ENCODE data around the gene GRPEL2. TPM values are rescaled to one million over a fixed set of nuclear protein-coding genes. Genes with fewer than 3 reads are reported as not detected.

The GRPEL2 gene
- total RNA-seq, 1 experiment from 2014 or later: 48.9 TPM

DNA sequence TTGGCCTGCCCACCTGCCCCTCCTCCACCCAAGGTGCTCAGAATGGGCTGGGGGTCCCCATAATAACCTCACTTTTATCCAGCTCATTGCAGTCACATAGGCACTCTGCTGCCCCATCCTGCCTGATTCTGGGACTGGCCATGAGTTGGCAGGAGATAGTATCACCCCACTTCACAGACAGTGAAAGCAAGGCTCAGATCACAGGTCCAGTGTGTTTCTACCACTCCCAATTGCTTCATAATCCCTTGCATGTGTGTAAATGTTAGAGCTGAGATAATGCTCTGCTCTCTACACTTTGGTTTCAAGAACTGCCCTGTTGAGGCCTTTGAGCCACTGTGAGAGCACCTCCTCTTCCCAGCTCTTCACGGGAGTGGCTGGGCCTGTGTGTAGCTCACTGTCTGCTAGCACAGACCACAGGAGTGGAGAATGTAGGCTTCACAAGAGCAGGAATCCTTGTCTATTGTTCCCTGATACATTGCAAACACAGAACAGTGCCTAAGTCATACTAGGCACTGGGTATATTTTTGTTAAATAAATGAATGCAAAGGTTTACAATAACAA, 20.9 kb downstream of the GRPEL2 start:
- no peaks in the 10 kb centered on the region for H3K9me2 ChIP-seq (ENCODE audit: insufficient read depth)
- no peaks in the 10 kb centered on the region for H3K9me3 ChIP-seq (ENCODE audit: control insufficient read depth in 1 of 2, insufficient read depth in 1 of 2, low read depth in 1 of 2, low read length in 2 of 2)
- H3K4me2 ChIP-seq (ENCODE audit: low read length): no peak overlapping the region
- no peaks in the 10 kb centered on the region for H3K36me3 ChIP-seq (ENCODE audit: control insufficient read depth in 1 of 2, insufficient read depth in 2 of 2, low read length in 2 of 2)
- no peak overlapping the region for H3K9ac ChIP-seq (ENCODE audit: low read length)
- POLR2A ChIA-PET: no interaction called here
- H3K4me3 ChIP-seq (replicated peaks in 1 of 2; ENCODE audit: low read depth in 1 of 2, low read length in 2 of 2): no peak overlapping the region
- H3K79me2 ChIP-seq (ENCODE audit: insufficient read depth, low read length): no peaks in the 10 kb centered on the region
- CTCF ChIA-PET: interaction anchor here (1.2 to 3.5 kb wide), 6 partner anchors 10 to 198 kb away, joined by 3 to 38 read pairs (median 10); partner anchors contain the start of gene PCYOX1L
- DNase-seq (ENCODE audit: low read depth, low spot score) (no peak), ATAC-seq (no peak)
- H3K4me1 ChIP-seq (ENCODE audit: control insufficient read depth in 1 of 2, insufficient read depth in 2 of 2, low read length in 2 of 2): peaks cover 4 to 9% of the 10 kb centered on the region in 2 experiments; a peak in 3 of 4 replicates
- H4K20me1 ChIP-seq (ENCODE audit: insufficient read depth): no peaks in the 10 kb centered on the region
- intact Hi-C loops (cut with micrococcal nuclease): loop anchor here (5.0 kb wide), 2 partner anchors 66 to 251 kb away; no protein-coding TSS in a partner anchor
- H3K27ac ChIP-seq (ENCODE audit: low read depth, low read length): no peak overlapping the region
- TF ChIP-seq ZBTB33 (IDR thresholded peaks at IDR 0.05; ENCODE audit: extremely low read depth, insufficient replicate concordance, low read length) (no peak), EGR1 (IDR thresholded peaks at IDR 0.05; ENCODE audit: low read depth) (no peak), JUND (IDR thresholded peaks at IDR 0.05) (no peak), SIN3A (IDR thresholded peaks at IDR 0.05; ENCODE audit: low read depth) (no peak), POLR2AphosphoS5 (IDR thresholded peaks at IDR 0.05; ENCODE audit: low read depth, low read length) (no peak)
- RAD21 ChIA-PET (ENCODE audit: low non-redundant PET in 1 of 2, low total read pairs in 2 of 2, uncharacterized antibody in 2 of 2, unreplicated experiment in 2 of 2): interaction anchor here in 1 of 2 experiments (1.0 kb wide), 1 partner anchor 49 kb away, joined by 4 read pairs; no protein-coding TSS in a partner anchor
- no TSS peak for BruUV-seq (replicated peaks)
- no peaks in the 10 kb centered on the region for H3K27me3 ChIP-seq (ENCODE audit: insufficient read depth, low read length)
- H2AFZ ChIP-seq (ENCODE audit: low read depth, low read length, poor library complexity, severe bottlenecking): no peak overlapping the region
